Measurements from ENCODE around the gene SLFN11.
A peak's percentile ranks its signal among the peaks of the same experiment; 100 is the strongest.

GRCh38 chr17:35312790-35313711 is 60.4 kb downstream of the SLFN11 start:
- TF ChIP-seq CTCF (IDR thresholded peaks at IDR 0.05), result peak; percentile 39 to 81 (median 73)
- no peak for TF ChIP-seq POLR2A (IDR thresholded peaks at IDR 0.05)
